HepG2 (cell line): Measurements from ENCODE around the gene DOCK4.
"Not testable (repeated sequence)": the region's sequence is repeated elsewhere in the genome, so short reads cannot be mapped to it uniquely, and the experiment has no call there.

Experiments used
- CBX5 ChIP-seq: sonication (generic); formaldehyde crosslinking; IDR thresholded peaks from 2 replicates; pipeline ENCODE4 v1.4.0; 2020; ENCODE audit warnings: missing genetic modification reagents, borderline replicate concordance
- CTCF ChIP-seq: sonication (generic); formaldehyde crosslinking; IDR thresholded peaks from 2 replicates; pipeline ENCODE4 v1.5.0; 2020; ENCODE audit warnings: mild to moderate bottlenecking, missing genetic modification reagents, moderate library complexity
- GMEB1 ChIP-seq: sonication (generic); formaldehyde crosslinking; IDR thresholded peaks from 2 replicates; pipeline ENCODE4 v1.5.1; 2020; ENCODE audit warnings: missing genetic modification reagents, mild to moderate bottlenecking, borderline replicate concordance
- HBP1 ChIP-seq: IDR thresholded peaks from 2 replicates; pipeline ENCODE4 v1.6.1; 2016; ENCODE audit warnings: low read depth, control low read depth
- HDAC2 ChIP-seq: sonication (generic); formaldehyde crosslinking; IDR thresholded peaks from 2 replicates; pipeline ENCODE4 v1.4.0; 2020; ENCODE audit warnings: missing genetic modification reagents
- POLR2A ChIP-seq, 2 experiments: IDR thresholded peaks; 2 replicates each; pipeline ENCODE4 v1.6.1; 2011; ENCODE audit warnings: low read depth in 2 of 2, low read length in 2 of 2, mild to moderate bottlenecking in 1 of 2, moderate library complexity in 1 of 2; ENCODE audit not compliant: insufficient read depth in 1 of 2
- POLR2AphosphoS5 ChIP-seq: IDR thresholded peaks from 2 replicates; pipeline ENCODE4 v1.6.1; 2012; ENCODE audit warnings: low read depth, low read length
- TAF1 ChIP-seq: sonication (generic); formaldehyde crosslinking; IDR thresholded peaks from 2 replicates; pipeline ENCODE4 v1.4.0; 2020; ENCODE audit warnings: missing genetic modification reagents
- ZNF207 ChIP-seq: fragments of 450-650 bp; IDR thresholded peaks from 2 replicates; pipeline ENCODE4 v1.6.1; 2016; ENCODE audit warnings: antibody characterized with exemption, borderline replicate concordance
- ZNF543 ChIP-seq: sonication (generic); formaldehyde crosslinking; IDR thresholded peaks from 2 replicates; pipeline ENCODE4 v1.4.0; 2020; ENCODE audit warnings: mild to moderate bottlenecking, missing genetic modification reagents
- ZNF780A ChIP-seq: sonication (generic); formaldehyde crosslinking; IDR thresholded peaks from 2 replicates; pipeline ENCODE4 v1.8.0; 2022; ENCODE audit warnings: mild to moderate bottlenecking, missing genetic modification reagents, moderate library complexity
- TF ChIP-seq, protein P1 (sequence below): sonication (generic); formaldehyde crosslinking; IDR thresholded peaks from 2 replicates; pipeline ENCODE4 v1.4.0; 2020; ENCODE audit warnings: mild to moderate bottlenecking, missing genetic modification reagents

GRCh38 chr7:112128461-112129425 is 77.5 kb downstream of the DOCK4 start:
- TF ChIP-seq CTCF; ZNF207; ZNF780A (CRISPR knock-in tag); GMEB1 (CRISPR knock-in tag); TAF1 (CRISPR knock-in tag); HDAC2 (CRISPR knock-in tag); CBX5 (CRISPR knock-in tag); ZNF543; POLR2A (IDR thresholded peaks at IDR 0.05; ENCODE audit: insufficient read depth in 1 of 2, low read depth in 2 of 2, low read length in 2 of 2); HBP1 (CRISPR knock-in tag); POLR2AphosphoS5: not testable (repeated sequence)
- TF ChIP-seq, protein P1, sequence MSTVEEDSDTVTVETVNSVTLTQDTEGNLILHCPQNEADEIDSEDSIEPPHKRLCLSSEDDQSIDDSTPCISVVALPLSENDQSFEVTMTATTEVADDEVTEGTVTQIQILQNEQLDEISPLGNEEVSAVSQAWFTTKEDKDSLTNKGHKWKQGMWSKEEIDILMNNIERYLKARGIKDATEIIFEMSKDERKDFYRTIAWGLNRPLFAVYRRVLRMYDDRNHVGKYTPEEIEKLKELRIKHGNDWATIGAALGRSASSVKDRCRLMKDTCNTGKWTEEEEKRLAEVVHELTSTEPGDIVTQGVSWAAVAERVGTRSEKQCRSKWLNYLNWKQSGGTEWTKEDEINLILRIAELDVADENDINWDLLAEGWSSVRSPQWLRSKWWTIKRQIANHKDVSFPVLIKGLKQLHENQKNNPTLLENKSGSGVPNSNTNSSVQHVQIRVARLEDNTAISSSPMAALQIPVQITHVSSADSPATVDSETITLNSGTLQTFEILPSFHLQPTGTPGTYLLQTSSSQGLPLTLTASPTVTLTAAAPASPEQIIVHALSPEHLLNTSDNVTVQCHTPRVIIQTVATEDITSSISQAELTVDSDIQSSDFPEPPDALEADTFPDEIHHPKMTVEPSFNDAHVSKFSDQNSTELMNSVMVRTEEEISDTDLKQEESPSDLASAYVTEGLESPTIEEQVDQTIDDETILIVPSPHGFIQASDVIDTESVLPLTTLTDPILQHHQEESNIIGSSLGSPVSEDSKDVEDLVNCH = not testable (repeated sequence)
